ENCODE measurements around the gene ABLIM3.

DNA sequence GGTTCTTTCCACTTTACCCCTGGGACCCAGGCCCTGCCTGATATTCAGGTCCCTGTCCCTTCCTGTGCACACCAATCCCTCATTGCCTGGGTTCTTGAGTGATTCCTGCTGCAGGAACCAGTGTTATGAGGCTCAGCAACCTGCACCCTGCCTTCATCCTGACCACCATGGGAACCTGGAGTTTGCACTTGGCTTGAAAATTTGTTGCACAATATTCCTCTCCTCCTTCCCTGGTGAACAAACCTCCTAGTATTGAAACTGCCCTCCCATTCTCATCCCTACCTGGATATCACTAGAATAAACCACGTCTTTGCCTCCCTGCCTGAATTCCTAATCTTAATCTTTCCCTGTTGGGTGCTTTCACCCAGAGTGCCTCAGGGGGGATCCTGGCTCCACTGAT, 78.3 kb downstream of the ABLIM3 start:
- TF ChIP-seq ZFP91 (CRISPR knock-in tag; IDR thresholded peaks at IDR 0.05; ENCODE audit: borderline replicate concordance) (no peak), MXI1 (IDR thresholded peaks at IDR 0.05; ENCODE audit: borderline replicate concordance, low read depth, low read length) (no peak), ETV6 (CRISPR knock-in tag; conservative IDR thresholded peaks at IDR 0.05) (no peak)
